ENCODE results near the gene KEL.

The KEL gene

DNA sequence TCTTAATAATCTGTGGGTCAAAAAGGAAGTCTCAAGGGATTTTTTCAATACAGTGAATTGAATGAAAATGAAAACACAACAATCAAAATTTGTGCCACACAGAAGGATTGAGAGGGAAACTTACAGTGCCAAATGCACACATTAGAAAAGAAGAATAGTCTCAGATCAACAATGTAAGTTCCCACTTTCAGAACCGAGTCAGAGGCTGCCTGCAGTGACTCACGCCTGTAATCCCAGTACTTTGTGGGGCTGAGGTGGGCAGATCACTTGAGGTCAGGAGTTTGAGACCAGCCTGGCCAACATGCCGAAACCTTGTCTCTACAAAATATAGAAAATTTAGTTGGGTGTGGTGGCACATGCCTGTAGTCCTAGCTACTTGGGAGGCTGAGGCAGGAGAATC, 12.5 kb upstream of the KEL start:
- H3K27ac ChIP-seq = no peak overlapping the region
- TF ChIP-seq, protein P1, sequence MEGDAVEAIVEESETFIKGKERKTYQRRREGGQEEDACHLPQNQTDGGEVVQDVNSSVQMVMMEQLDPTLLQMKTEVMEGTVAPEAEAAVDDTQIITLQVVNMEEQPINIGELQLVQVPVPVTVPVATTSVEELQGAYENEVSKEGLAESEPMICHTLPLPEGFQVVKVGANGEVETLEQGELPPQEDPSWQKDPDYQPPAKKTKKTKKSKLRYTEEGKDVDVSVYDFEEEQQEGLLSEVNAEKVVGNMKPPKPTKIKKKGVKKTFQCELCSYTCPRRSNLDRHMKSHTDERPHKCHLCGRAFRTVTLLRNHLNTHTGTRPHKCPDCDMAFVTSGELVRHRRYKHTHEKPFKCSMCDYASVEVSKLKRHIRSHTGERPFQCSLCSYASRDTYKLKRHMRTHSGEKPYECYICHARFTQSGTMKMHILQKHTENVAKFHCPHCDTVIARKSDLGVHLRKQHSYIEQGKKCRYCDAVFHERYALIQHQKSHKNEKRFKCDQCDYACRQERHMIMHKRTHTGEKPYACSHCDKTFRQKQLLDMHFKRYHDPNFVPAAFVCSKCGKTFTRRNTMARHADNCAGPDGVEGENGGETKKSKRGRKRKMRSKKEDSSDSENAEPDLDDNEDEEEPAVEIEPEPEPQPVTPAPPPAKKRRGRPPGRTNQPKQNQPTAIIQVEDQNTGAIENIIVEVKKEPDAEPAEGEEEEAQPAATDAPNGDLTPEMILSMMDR (conservative IDR thresholded peaks at IDR 0.05) = no peak
- no peak for TF ChIP-seq ZFX (IDR thresholded peaks at IDR 0.05)

DNA sequence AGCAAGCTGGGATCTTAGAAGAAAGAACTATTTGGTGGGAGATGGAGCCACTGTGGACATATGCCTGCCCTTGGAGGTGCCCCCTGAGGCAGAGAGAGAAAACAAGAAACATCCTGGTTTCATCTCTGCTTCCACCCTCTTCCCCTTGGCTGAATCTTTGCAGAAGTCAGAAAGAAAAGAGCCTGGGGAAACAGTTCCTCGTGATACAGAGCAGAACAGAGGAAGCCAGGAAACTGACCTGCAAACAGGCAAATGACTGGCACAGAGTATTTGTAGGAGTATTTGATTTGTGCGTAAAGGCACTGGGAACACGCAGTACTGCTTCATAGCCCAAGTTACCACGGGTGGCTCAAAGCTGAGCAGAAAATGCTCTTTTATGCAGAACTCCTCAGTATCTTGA, 7.0 kb upstream of the KEL start:
- TF ChIP-seq, protein P1 (conservative IDR thresholded peaks at IDR 0.05) = no peak
- TF ChIP-seq ZFX (IDR thresholded peaks at IDR 0.05) = no peak
- no peak overlapping the region for H3K27ac ChIP-seq

DNA sequence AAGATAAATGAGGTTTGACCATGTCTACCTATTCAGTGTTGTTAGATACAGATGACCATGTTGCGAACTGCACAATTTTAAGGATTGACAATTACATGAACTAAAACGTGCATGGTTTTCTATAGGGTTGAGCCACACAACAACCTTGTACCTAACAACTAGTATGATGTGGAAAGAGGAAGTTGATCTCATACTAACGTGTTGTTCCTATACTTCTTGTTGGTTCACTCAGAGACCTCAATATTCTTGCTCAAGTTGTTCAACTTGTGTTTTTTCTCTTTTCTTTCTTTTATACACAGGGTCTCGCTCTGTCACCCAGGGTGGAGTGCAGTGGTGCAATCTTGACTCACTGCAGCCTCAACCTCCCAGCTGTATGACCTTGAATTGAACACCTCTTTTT, 6.1 kb upstream of the KEL start:
- H3K27ac ChIP-seq = no peak overlapping the region
- no peak for TF ChIP-seq ZFX (IDR thresholded peaks at IDR 0.05)
- TF ChIP-seq, protein P1 (conservative IDR thresholded peaks at IDR 0.05) = no peak

DNA sequence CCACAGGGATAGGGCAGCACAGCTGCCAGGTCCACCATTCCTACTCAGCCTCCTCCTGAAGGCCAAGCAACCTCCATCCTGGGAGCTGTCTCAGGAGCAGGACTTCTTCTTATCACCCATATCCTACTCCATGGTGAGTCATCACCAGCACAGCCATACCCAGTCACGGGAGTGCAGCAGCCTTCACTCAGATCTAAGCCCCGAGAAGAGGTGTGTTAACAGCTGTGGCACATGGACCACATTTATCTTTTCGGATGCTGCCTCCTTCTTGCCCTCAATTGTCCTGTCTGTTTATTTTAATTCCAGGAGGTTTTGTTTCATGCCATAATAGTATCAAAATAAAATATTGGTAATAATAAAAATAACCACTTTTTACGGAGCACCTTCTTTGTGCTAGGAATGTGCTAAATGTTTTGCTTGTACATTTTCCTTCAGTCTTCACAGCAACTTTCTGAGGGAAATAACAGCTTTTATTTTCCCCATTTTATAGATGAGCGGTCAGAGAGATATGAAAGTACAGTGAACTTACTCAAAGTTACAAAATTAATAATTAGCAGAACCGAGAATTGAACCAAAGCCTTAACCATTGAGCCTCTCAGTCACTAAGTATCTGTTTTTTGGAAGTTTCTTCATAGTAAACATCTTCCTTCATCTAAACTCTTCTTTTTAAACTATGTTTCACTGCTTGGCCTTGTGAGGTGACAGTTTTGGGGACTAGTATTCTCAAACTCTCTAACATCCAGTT, 2.5 kb upstream of the KEL start:
- no peak overlapping the region for H3K27ac ChIP-seq
- TF ChIP-seq, protein P1 (conservative IDR thresholded peaks at IDR 0.05) = no peak
- TF ChIP-seq ZFX (IDR thresholded peaks at IDR 0.05) = no peak

DNA sequence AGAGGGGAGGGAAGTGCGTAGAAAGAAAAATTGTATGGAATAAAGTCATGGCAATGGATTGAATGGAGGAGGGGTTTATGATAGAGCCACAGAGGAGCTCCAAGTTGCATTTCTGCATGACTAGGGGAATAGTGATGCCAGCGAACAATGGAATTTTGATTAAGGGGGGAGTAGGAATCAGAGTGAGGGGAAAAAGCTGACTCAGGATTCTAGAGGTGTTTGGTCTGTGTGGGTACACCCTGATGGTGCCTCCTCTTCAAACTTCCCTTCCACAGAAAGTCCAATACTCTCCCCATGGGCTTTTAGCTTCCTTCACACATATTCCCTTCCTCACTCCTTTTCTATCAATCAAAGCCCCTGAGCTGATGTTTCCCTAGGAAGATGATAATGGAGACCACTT, 1.8 kb upstream of the KEL start:
- TF ChIP-seq, protein P1 (conservative IDR thresholded peaks at IDR 0.05) = no peak
- H3K27ac ChIP-seq = no peak overlapping the region

DNA sequence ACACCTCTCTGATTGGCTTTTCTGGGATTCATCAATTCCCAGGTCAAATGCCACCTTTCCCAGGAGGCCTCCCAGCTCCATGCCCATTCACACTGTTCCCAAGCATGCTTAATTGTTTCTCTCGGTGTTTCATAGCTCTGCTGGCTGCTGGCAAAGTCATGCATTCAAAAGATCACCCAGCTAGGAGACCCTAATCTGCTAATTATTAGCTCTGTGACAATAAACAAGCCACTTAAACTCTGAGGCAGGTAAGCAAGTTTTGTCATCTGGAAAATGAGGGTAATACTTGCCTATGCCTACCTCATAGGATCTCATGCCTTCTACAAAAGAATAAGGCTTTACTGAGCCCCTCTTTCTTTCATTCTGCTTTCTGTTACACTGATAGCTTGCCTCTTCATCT, 828 bp upstream of the KEL start:
- no peak overlapping the region for H3K27ac ChIP-seq
- TF ChIP-seq, protein P1 (conservative IDR thresholded peaks at IDR 0.05) = no peak
- TF ChIP-seq ZFX (IDR thresholded peaks at IDR 0.05) = no peak

DNA sequence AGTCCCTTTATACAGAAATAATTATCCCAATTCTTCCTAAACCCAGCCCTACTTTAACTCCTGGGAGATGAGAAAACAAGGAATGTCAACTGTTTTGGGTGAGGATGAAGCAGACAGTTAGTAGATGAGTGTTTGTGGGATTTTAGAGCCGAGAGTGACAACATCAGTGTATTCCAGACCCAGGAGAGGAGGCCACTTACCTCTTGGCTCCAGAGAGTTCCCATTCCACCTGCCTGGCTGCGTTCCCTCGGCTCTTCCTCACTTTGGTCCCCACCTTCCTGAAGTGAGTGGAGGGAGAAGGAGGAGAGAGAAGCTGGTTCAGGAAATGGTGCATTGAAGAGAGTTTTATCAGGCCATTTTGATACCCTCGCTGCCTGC, 579 bp downstream of the KEL start:
- TF ChIP-seq, protein P1 (conservative IDR thresholded peaks at IDR 0.05) = no peak
- no peak for TF ChIP-seq ZFX (IDR thresholded peaks at IDR 0.05)
- no peak overlapping the region for H3K27ac ChIP-seq
